ENCODE data around the gene VAMP1. TPM values are rescaled to one million over a fixed set of nuclear protein-coding genes. Genes with fewer than 3 reads are reported as not detected.
A peak's percentile ranks its signal among the peaks of the same experiment; 100 is the strongest.
"Not testable (repeated sequence)": the region's sequence is repeated elsewhere in the genome, so short reads cannot be mapped to it uniquely, and the experiment has no call there.

Gene VAMP1
- total RNA-seq, 6 experiments from 2014 or later = 3.5 to 6.5 (median 6.0) TPM

DNA sequence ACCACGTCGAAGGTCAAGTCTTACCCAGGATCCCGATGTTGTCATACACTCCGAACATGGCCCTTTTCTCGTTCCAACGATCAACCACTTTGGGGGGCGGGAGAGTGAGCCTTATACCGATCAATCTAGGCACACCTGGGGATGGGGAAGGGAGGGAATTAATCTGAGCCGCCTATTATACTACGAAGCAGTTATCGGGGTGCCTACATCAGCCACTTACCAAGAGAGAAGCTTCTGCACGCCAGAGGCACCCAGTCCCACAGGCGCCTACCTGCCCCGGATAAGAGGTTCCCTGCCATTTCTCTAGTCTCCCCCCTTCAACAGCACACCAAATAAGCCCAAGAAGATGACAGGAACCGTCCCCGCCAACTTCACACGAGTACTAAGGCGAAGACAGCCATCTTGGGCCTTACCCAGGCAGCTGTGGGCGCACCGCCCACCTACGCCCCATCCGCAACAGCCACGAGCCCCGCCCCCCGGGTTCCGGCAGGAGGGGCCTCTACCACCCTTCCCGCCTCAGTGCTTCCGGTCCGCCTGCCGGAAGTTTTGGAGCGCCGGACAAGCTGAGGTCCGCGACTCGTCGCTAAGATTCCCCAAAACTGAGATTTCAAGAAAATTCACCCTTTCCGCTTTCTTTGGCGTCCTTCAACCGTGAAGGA, 22.5 kb upstream of the VAMP1 start, which contains the start of gene MRPL51:
TSS of gene MRPL51 (minus strand) at position 425 of the 659 bp plus-strand sequence. CDS start at position 299, 126 bp downstream.
- Histone ChIP-seq H3K4me3 (peak within 1 kb of the TSS; percentile 60 to 91 (median 76)), H3K4me1 (peaks cover 0 to 20% (median 4%) of the 10 kb centered on the region in 4 donors), H3K9me3 (no peaks in the 10 kb centered on the region), H3K36me3 (peaks cover 0 to 24% (median 0%) of the 10 kb centered on the region in 4 donors), H3K27me3 (no peaks in the 10 kb centered on the region), H3K27ac (peak within 1 kb of the TSS; percentile 71 to 97 (median 91))
- TF ChIP-seq, protein P1, sequence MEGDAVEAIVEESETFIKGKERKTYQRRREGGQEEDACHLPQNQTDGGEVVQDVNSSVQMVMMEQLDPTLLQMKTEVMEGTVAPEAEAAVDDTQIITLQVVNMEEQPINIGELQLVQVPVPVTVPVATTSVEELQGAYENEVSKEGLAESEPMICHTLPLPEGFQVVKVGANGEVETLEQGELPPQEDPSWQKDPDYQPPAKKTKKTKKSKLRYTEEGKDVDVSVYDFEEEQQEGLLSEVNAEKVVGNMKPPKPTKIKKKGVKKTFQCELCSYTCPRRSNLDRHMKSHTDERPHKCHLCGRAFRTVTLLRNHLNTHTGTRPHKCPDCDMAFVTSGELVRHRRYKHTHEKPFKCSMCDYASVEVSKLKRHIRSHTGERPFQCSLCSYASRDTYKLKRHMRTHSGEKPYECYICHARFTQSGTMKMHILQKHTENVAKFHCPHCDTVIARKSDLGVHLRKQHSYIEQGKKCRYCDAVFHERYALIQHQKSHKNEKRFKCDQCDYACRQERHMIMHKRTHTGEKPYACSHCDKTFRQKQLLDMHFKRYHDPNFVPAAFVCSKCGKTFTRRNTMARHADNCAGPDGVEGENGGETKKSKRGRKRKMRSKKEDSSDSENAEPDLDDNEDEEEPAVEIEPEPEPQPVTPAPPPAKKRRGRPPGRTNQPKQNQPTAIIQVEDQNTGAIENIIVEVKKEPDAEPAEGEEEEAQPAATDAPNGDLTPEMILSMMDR (IDR thresholded peaks at IDR 0.05) = no peak
- peak; percentile 56 for TF ChIP-seq POLR2A (IDR thresholded peaks at IDR 0.05)
- peak; percentile 99 for DNase-seq
- WGBS (ENCODE audit: insufficient coverage, low coverage, low lambda C conversion rate, missing lambda C conversion rate) = under 1% methylated on average over 21 of the region's 39 CpGs
- intact Hi-C loops (cut with DNase I) = no loop called here
- peak; percentile 94 to 97 (median 95) for ATAC-seq

DNA sequence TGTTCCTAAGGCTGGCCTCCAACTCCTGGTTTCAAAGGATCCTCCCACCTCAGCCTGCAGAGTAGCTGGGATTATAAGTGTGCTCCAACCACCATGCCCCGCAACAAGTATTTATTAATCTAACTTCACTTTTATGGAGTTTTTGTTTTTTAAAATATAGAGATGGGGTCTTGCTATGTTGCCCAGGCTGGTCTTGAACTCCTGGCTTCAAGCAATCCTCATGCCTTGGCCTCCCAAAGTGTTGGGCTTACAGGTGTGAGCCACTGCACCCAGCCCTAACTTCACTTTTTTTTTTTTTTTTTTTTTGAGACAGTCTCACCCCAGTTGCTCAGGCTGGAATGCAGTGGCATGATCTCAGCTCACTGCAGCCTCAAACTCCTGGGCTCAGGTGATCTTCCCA, 20.2 kb upstream of the VAMP1 start:
- H3K4me3 ChIP-seq; H3K36me3 ChIP-seq; H3K27ac ChIP-seq; ATAC-seq; H3K9me3 ChIP-seq; intact Hi-C loops (cut with DNase I); H3K27me3 ChIP-seq; DNase-seq: not testable (repeated sequence)
- WGBS (ENCODE audit: insufficient coverage, low coverage, low lambda C conversion rate, missing lambda C conversion rate) = 88% methylated on average over 1 of the region's 1 CpG
- H3K4me1 ChIP-seq = peaks cover 0 to 20% (median 4%) of the 10 kb centered on the region in 4 donors

DNA sequence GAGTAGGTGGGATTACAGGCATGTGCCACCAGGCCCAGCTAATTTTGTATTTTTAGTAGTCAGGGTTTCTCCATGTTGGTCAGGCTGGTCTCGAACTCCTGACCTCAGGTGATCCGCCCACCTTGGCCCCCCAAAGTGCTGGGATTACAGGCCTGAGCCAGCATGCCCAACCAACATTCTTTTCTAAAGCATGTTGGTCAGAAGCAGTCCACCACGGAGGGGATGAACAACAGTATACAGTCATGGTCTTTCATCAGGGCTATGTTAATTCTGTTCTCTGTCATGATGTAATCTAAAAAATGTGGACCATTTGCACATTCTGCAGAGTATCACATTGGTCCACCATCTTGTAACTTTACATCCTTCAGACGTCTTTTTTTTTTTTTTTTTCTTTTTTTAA, 19.0 kb upstream of the VAMP1 start:
- Histone ChIP-seq H3K4me1 (peaks cover 0 to 10% (median 1%) of the 10 kb centered on the region in 4 donors), H3K36me3 (peaks cover 0 to 7% (median 0%) of the 10 kb centered on the region in 4 donors), H3K27ac (no peak overlapping the region), H3K4me3 (no peak overlapping the region), H3K9me3 (no peaks in the 10 kb centered on the region), H3K27me3 (no peaks in the 10 kb centered on the region)
- intact Hi-C loops (cut with DNase I) = no loop called here
- DNase-seq (no peak), ATAC-seq (no peak)
- no peak for TF ChIP-seq POLR2A (IDR thresholded peaks at IDR 0.05)
- TF ChIP-seq, protein P1 (IDR thresholded peaks at IDR 0.05) = no peak
- 31% methylated on average over 2 of the region's 4 CpGs for WGBS (ENCODE audit: insufficient coverage, low coverage, low lambda C conversion rate, missing lambda C conversion rate)

DNA sequence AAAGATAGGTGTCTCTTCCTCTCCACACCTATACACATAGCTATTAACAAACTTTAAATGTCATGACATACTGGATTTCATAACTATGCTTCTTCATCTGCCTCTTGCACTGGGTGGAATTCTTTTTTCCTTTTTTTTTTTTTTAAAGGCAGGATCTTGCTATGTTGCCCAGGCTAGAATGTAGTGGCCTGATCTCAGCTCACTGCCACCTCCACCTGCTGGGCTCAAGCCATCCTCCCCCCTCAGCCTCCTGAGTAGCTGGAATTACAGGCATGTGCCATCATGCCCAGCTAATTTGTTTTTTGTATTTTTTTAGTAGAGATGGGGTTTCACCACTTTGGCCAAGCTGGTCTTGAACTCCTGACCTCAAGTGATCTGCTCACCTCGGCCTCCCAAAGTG, 17.8 kb upstream of the VAMP1 start:
- DNase-seq (no peak), ATAC-seq (no peak)
- H3K27ac ChIP-seq = no peak overlapping the region
- peaks cover 0 to 7% (median 0%) of the 10 kb centered on the region in 4 donors for H3K36me3 ChIP-seq
- no peak overlapping the region for H3K4me3 ChIP-seq
- H3K27me3 ChIP-seq = no peaks in the 10 kb centered on the region
- peaks cover 0 to 6% (median 0%) of the 10 kb centered on the region in 4 donors for H3K4me1 ChIP-seq
- TF ChIP-seq, protein P1 (IDR thresholded peaks at IDR 0.05) = no peak
- TF ChIP-seq POLR2A (IDR thresholded peaks at IDR 0.05) = no peak
- H3K9me3 ChIP-seq = no peaks in the 10 kb centered on the region
- no CpG with 5 or more reads among the region's 1 CpG for WGBS (ENCODE audit: insufficient coverage, low coverage, low lambda C conversion rate, missing lambda C conversion rate)
- intact Hi-C loops (cut with DNase I) = no loop called here

DNA sequence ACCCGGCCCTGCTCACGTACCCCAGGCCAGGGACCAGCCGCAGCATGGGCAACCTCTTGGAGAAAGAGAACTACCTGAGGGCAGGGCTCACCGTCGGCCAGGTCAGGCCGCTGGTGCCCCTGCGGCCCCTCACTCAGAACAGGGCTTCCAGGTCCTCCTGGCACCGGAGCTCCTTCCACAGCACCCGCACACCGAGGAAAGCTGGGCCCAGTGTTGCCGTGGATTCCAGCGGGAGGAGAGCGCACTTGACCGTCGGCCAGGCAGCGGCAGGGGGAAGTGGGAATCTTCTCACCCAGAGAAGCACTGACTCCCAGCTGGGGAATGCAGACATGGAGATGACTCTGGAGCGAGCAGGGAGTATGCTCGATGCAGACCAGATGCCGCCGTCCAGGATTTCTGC, 7.9 kb upstream of the VAMP1 start:
- intact Hi-C loops (cut with DNase I) = no loop called here
- no peak for TF ChIP-seq POLR2A (IDR thresholded peaks at IDR 0.05)
- no peaks in the 10 kb centered on the region for H3K27me3 ChIP-seq
- 67% methylated on average over 2 of the region's 20 CpGs for WGBS (ENCODE audit: insufficient coverage, low coverage, low lambda C conversion rate, missing lambda C conversion rate)
- ATAC-seq (peak in 1 of 4 donors; percentile 30), DNase-seq (no peak)
- no peak overlapping the region for H3K4me3 ChIP-seq
- no peak overlapping the region for H3K27ac ChIP-seq
- H3K9me3 ChIP-seq = no peaks in the 10 kb centered on the region
- no peaks in the 10 kb centered on the region for H3K36me3 ChIP-seq
- H3K4me1 ChIP-seq = no peaks in the 10 kb centered on the region

DNA sequence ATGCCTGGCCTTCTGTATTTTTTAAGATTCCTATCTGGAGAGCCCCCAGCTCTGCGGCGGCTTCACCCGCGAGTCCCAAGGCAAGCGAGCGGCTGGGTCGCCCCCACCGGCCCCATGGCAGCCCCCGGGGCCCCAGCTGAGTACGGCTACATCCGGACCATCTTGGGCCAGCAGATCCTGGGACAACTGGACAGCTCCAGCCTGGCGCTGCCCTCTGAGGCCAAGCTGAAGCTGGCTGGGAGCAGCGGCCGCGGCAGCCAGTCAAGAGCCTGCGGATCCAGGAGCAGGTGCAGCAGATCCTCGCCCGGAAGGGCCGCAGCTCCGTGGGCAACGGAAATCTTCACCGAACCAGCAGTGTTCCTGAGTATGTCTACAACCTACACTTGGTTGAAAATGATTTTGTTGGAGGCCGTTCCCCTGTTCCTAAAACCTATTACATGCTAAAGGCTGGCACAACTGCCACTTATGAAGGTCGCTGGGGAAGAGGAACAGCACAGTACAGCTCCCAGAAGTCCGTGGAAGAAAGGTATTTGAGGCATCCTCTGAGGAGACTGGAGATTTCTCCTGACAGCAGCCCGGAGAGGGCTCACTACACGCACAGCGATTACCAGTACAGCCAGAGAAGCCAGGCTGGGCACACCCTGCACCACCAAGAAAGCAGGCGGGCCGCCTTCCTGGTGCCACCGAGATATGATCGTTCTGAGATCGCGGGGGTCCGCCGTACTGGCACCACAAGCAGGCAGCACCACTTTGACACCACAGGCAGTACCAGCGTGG, 7.3 kb upstream of the VAMP1 start:
- H3K27me3 ChIP-seq; DNase-seq; H3K36me3 ChIP-seq; intact Hi-C loops (cut with DNase I); H3K4me1 ChIP-seq; H3K9me3 ChIP-seq; H3K4me3 ChIP-seq; H3K27ac ChIP-seq: not testable (repeated sequence)
- WGBS (ENCODE audit: insufficient coverage, low coverage, low lambda C conversion rate, missing lambda C conversion rate) = 92% methylated on average over 10 of the region's 37 CpGs
- peak in 1 of 4 donors; percentile 33 for ATAC-seq
